CD4-positive, alpha-beta T cell treated with Interleukin-6 for 4 hours (primary cell): ENCODE results near the gene ARHGAP10.

Source experiments
- DNase-seq: peaks from one replicate; pipeline ENCODE4 v3.0.0-alpha.2; 2020; ENCODE audit warnings: mixed read lengths

Gene ARHGAP10

GRCh38 chr4:147913137-147913536 is 181.2 kb downstream of the ARHGAP10 start:
- DNase-seq: no peak

GRCh38 chr4:147916351-147916750 is 184.5 kb downstream of the ARHGAP10 start:
- DNase-seq: no peak

- no peak for DNase-seq
Observed at GRCh38 chr4:147923381-147923780, 191.5 kb downstream of the ARHGAP10 start.

GRCh38 chr4:147923854-147924253 is 192.0 kb downstream of the ARHGAP10 start:
- DNase-seq: no peak

DNA sequence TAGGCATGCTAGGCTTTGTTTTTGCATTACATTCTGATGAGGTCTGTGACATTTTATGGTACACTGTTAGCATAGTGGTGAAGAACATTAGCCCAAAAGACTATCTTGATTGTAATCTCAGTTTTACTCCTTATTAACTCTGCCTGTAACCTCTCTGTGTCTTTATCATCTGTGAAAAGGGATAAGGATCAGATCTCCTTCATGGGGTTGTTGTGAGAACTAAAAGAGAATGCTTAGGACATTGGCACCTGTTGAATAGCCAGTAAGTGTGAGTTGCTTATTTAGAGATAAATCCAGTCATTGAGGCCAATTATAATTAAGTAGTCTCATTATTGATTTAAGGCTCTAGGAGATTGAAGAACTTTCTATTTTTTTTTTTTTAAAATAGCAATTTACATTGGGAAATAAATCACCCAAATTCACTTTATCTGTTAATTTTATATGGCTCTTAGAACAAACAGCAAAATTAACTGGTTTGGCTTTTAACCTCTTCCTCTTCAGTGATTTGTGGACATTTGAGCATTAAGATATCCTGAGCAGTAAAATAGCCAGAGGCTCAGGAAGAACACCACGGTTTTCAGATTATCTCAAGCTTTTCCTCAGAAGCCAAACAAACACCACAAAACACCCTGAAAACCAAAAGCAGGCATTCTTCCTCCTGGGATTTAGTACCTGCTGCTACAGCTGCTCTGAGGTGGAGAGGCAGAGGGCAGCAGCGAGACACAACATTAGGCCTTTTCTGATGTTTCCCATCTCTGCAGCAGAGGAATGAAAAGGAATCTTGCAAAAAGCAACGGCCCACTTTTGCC is 192.9 kb downstream of the ARHGAP10 start:
- DNase-seq: no peak

GRCh38 chr4:147927377-147928137 is 195.7 kb downstream of the ARHGAP10 start:
- no peak for DNase-seq

DNA sequence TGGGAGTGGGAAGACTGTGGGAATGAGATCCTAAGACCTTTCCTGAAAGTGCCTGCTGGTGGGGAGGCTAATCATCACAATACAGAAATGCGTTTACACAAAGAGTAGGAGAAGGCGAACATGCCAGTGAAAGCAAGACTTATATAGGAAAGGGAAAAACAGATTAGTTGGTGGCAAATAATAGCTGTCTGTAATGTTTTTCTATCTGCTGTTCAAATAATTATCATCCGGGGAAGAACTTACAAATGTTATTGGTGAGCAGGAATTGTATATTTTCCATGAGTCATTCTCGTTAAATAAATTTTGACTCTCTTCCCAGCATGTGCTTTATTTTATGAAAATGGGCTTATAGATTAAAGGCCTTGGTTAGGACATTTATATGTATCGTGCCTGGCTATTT is 196.5 kb downstream of the ARHGAP10 start:
- DNase-seq: no peak

GRCh38 chr4:147929746-147930145 is 197.9 kb downstream of the ARHGAP10 start:
- DNase-seq: no peak

GRCh38 chr4:147933316-147933715 is 201.4 kb downstream of the ARHGAP10 start:
- no peak for DNase-seq

DNA sequence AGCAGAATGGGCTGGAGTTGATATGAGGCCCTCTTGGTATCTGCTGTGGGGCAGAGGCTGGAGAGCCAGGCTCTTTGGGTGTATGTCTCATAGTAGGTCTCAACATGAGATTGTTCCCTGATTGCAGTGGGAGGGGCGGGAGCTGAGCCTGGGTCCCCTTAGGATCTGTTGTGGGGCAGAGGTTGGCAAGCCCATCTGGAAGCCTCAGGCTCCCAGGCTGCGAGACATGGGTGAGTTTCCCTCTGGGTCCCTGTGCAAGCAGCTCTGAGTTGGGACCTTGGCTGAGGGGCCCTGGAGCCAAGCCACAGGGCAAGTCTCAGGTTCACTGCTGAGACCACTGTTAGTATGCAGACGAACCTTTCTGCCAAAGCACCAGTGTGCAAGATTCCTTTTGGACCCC is 201.9 kb downstream of the ARHGAP10 start:
- no peak for DNase-seq

DNA sequence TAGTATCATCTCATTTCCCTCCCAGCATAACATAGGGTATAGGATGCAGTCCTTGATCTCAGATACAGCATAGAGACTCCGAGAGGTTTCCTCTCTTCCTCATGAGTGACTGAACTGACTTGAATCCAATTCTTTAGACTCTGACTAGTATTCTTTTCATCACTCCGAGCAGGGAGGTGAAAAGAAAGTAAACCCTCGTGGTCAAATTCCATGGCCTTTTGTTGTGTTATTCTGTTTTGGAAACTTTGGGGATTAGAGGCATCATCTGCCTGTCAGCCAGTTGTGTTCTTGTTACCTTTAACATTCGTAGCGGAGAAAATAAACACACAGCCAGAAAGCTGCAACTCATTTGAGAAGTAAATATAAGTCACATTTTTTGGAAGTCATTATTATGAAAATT is 206.6 kb downstream of the ARHGAP10 start:
- DNase-seq: no peak

DNA sequence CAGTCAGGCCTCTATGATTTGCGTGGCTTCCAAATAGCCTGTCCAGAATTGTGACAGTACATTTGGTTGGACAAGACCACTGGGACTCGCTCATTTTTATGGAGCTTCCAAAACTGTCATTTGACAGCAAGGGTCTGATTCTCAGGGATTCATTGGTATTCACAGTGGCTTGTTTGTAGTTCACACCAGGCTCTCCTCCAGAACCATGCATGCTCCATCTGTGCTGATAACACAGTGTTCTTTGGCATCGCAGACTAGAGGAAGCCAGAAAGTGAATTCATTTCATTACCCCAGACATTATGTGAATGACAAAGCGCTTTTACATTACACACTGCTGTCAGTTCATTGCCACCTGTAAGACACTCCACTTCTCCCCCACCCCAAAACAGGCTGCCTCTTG is 208.3 kb downstream of the ARHGAP10 start:
- no peak for DNase-seq

DNA sequence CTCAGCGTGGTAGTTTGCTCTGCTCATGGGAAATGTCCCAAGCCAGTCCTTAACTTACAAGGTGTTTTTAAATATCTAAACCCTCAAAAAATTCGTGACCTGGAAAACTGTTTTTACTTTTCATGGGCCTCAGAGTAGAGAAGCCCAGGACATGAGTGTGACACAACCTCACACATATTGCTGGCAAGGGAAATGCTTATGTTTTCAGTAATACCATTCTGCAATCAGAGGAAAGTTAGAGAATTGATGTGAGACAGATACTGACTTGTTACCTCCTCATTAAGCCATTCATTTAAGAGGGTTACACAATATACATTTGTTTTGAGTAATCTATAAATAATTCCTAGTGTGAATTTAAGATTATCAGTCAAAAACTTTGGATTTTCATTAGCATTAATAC is 209.5 kb downstream of the ARHGAP10 start:
- no peak for DNase-seq

DNA sequence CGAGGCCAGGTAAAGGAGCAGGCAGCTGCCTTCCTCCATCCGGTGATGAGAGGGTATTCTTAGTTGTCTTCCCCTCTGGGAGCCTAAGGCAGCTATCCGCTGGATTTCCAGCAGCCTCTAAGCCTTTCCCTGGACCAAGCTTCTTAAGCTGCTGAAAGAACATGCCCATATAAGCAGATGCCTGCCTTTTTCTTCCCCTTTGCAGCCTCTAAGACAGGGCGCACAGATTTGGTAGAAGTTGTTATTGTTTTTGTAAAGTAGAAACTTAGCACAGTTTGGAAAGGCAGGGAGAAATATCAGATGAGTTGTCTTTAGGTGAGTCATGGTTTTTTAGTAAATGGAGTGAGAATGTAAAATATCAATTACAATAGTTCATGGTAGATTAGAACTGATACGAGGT is 210.8 kb downstream of the ARHGAP10 start:
- DNase-seq: no peak

DNA sequence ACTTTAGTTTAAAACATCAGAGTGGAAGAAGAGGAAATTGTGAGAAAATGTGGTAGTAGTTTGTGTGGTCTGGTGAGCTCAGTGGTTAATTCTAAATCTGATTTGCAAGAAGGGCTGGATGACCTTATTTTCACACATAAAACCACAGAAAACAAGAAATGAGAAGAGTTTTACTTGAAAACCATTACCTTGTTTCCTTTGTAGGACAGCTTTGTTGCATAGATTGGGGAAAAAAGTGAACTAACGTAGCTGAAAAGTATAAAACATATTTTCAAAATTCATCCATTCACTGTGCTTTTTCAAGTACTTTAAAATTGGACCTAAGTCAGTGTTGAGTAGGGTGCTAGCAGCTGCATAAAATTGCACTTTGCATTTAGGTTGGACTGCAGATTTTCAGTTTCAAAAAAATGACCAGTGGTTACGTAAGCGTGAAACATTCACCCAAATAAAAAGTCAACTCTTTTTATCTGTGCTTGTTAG is 211.3 kb downstream of the ARHGAP10 start:
- no peak for DNase-seq

DNA sequence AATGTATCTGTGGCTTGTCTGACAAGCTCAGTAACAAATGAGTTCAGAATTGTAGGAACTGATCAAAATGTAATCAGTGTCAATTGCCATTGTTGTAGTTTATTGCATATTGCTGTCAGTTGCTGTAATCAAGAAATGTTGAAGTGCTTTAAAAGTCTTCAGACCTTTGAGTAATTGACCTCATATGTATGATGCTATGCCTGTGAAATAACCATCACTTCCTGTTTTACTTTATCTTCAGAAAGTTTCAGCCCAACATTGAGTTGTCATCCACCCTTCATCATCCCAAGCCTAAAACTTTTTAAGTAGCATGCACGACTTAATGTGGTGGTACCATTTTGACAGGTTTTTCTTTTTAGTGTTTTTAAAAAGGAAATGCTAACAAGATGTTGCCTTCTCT is 212.4 kb downstream of the ARHGAP10 start:
- DNase-seq: no peak

- DNase-seq: no peak
Observed at GRCh38 chr4:147944670-147945260, 212.9 kb downstream of the ARHGAP10 start.

DNA sequence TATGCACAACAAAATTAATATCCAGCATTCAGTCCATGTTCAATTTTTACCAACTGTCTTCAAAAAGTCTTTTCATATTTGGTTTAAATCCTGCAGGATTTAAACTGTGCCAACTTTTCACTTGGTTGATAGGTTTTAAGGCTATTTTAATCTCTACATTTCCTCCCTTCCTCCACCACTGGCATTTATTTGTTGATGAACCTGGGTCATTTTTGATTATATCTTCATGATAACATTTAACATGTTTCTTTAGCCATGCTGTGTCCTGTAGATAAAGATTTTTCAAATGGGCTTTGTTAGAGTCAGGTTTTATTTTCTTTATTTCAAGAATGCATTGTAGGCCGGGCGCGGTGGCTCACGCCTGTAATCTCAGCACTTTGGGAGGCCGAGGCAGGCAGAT is 216.4 kb downstream of the ARHGAP10 start:
- no peak for DNase-seq

DNA sequence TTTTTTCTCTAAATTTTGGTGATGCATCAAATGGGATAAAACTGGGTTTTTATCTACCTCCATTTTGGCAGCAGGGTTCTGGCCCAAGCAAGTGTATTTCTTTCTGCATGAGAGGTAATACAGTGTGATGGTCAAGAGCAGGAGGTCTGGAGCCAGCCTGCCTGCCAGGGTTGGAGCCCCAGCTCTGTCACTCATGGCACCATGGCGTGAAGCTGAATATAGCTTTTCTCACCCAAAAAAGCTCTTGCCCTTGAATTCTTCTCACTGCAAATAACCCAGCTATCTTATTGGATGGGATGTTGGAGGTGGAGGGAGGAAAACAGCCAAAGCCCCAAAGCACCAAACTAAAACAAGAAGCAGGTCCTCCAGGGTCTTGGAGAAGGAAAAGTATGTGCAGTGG is 218.4 kb downstream of the ARHGAP10 start:
- DNase-seq: no peak

- no peak for DNase-seq
Observed at GRCh38 chr4:147950841-147951240, 219.0 kb downstream of the ARHGAP10 start.

DNA sequence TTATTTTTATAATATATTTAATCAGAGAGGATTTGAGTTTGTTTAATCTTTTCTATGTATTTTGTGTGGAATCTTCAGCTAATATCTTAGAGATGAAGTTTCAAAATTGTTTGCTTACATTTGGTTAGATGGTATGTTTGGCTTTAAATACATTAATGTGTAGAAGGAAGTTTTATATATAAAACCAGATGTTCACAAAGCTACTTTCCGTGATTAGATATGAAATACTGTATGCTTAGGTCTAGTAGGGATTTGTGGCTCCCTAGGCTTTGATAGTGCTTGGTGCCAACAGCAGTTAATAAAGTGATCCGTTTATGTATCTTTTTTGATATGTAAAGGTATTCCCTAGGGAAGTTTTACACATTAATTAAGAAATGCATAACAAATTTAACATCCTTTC is 223.0 kb downstream of the ARHGAP10 start:
- DNase-seq: no peak

GRCh38 chr4:147955827-147956558 is 224.1 kb downstream of the ARHGAP10 start:
- DNase-seq: no peak

DNA sequence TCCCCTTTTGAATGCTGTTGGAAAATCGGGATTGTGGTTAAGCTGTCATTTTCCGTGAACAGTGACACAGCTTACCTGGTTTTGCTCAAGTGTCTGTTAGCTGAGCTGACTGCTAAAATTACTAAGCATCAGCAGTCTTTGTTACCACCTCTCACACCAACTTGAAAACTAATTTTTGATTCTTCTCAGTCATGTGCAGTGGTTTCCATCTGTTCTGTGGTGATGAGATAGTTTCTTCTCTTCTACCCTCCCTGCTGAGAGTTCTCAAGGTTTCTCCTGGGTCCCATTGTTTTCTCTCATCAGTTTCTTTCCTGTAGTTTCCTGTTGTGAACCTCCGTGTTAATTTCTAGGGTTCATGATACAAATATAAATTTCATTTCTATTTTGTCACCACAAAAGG is 225.6 kb downstream of the ARHGAP10 start:
- no peak for DNase-seq
